Psoas muscle (tissue), 8 donors: Measurements from ENCODE around the gene CLCN5. TPM values are rescaled to one million over a fixed set of nuclear protein-coding genes. Genes with fewer than 3 reads are reported as not detected.

Source experiments
- ATAC-seq, 4 donors: fragments of 200-7000 bp; cut with Tn5 transposase; one replicate each; pipeline ENCODE4 v1.9.1; 2020; ENCODE audit warnings: moderate library complexity in 3 of 4, mild to moderate bottlenecking in 2 of 4
- DNase-seq, 2 donors: peaks; one replicate each; pipeline ENCODE4 v3.0.0-alpha.2; 2020
- H3K27ac ChIP-seq: fragments of 200-600 bp; one replicate; pipeline ENCODE4 v1.8.0; 2022
- H3K27me3 ChIP-seq, 3 donors: fragments of 200-600 bp in 1 of 3; one replicate each; pipeline versions ENCODE4 v1.6.1 to v1.8.0; 2013 to 2022; ENCODE audit warnings: low read length in 2 of 3, mild to moderate bottlenecking in 2 of 3, moderate library complexity in 1 of 3; ENCODE audit not compliant: insufficient read depth in 3 of 3
- H3K36me3 ChIP-seq, 2 donors: fragments of 200-600 bp in 1 of 2; one replicate each; pipeline versions ENCODE4 v1.6.1 to v1.8.0; 2013 to 2022; ENCODE audit warnings: low read depth in 1 of 2, mild to moderate bottlenecking in 1 of 2, moderate library complexity in 1 of 2; ENCODE audit not compliant: insufficient read depth in 1 of 2
- H3K4me1 ChIP-seq: fragments of 200-600 bp; one replicate; pipeline ENCODE4 v1.8.0; 2022
- H3K4me3 ChIP-seq: fragments of 200-600 bp; one replicate; pipeline ENCODE4 v1.8.0; 2022; ENCODE audit warnings: mild to moderate bottlenecking
- H3K9me3 ChIP-seq: fragments of 200-600 bp; one replicate; pipeline ENCODE4 v1.8.0; 2022
- WGBS, 3 donors: extraction: QIAGEN DNeasy Blood & Tissue Kit; methylation state at CpG; one replicate each; pipeline versions ENCODE4 v1.1.6 to v1.1.7; 2013; 5-methylcytosine and 5-hydroxymethylcytosine counted together
- intact Hi-C, 2 donors: fragments of 100-400 bp; cut with DNase I; formaldehyde crosslinking; loops; one replicate each; pipeline versions ENCODE4 v1.11.0 to v1.14.2; 2022
- polyA plus RNA-seq, 3 donors: library from polyadenylated mRNA; stranded (reverse); fragments of 200-250 nt; gene quantifications; one replicate each; pipeline ENCODE4 v1.2.3, GENCODE V29; 2013
- total RNA-seq, 4 donors: library from RNA; stranded (reverse); fragmentation: NEBNext Ultra II Directional in 2 of 4; extraction: Animal tissue kit (Norgen Biotek cat#: 25700) in 2 of 4; gene quantifications; one replicate each; pipeline versions ENCODE4 v1.2.1 to v1.2.4, GENCODE V29; 2021 to 2023
- TF ChIP-seq, protein P1 (sequence below): fragments of 200-600 bp; IDR thresholded peaks from one replicate; pipeline ENCODE4 v1.8.0; 2022; ENCODE audit warnings: antibody characterized with exemption
- donor health status: healthy with polysubstance abuse.
- donor health status: DM: no; HTN: no; CAD: no; lungs with moderate emphysema.
- donor health status: Bipolar disorder and iron deficiency.
- donor health status: healthy.
- donor health status: DM: yes; HTN: yes; CAD: no.
- donor health status: DM: no; HTN: no; CAD: no.
- donor health status: DM: no; HTN: no; CAD: no.
- donor health status: DM: yes; HTN: yes; CAD: no.

CLCN5 gene
- total and polyA plus RNA-seq, 7 donors = 1.9 to 11.3 (median 6.5) TPM

DNA sequence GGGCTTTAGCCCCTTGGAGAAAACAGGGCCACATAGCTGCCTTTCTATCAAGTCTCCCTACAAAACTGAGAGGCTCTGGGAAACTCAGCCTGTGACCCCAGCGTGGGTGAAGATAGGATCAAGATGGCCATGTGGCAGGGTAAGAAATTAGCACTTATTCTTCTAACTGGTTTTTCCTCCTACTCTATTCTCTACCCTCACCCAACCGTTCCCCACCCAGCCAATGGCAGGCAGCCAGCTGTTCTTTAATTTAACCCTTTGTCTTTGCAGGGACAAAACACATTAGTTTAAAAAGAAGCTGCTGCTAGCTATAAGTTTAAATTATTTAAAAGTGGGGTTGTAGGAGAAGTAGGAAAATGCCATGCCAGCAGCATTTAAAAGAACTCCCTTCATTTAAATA lies 2.8 kb downstream of the CLCN5 start:
- TF ChIP-seq, protein P1, sequence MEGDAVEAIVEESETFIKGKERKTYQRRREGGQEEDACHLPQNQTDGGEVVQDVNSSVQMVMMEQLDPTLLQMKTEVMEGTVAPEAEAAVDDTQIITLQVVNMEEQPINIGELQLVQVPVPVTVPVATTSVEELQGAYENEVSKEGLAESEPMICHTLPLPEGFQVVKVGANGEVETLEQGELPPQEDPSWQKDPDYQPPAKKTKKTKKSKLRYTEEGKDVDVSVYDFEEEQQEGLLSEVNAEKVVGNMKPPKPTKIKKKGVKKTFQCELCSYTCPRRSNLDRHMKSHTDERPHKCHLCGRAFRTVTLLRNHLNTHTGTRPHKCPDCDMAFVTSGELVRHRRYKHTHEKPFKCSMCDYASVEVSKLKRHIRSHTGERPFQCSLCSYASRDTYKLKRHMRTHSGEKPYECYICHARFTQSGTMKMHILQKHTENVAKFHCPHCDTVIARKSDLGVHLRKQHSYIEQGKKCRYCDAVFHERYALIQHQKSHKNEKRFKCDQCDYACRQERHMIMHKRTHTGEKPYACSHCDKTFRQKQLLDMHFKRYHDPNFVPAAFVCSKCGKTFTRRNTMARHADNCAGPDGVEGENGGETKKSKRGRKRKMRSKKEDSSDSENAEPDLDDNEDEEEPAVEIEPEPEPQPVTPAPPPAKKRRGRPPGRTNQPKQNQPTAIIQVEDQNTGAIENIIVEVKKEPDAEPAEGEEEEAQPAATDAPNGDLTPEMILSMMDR = no peak
- Histone ChIP-seq H3K4me1 (peaks cover 8% of the 10 kb centered on the region), H3K27ac (no peak overlapping the region), H3K36me3 (peaks cover 0 to 7% of the 10 kb centered on the region in 2 donors), H3K27me3 (peaks cover 0 to 8% (median 0%) of the 10 kb centered on the region in 3 donors), H3K9me3 (no peaks in the 10 kb centered on the region), H3K4me3 (peak overlapping the region; percentile 70)
- intact Hi-C loops = no loop called here
- 27 to 43% (median 30%) methylated on average over 2 of the region's 2 CpGs for WGBS, 3 donors
- no peak for ATAC-seq
- DNase-seq = no peak

DNA sequence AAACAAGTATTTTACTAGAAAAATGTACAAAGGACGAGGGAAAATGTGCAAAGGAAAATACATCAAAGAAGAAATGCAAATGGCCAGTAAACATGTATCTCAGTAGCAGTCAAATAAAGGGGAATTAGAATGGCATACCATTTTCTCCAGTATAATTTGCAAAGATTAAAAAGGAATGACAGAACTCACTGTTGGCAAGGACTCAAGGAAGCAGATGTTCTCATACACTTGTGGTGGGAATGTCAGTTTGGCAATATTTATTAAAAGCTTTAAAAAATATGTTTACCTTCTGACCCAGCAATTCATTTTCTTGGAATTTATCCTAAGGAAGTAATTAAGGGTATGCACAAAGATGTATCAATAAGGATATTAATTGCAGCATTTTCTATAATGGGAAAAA lies 7.6 kb downstream of the CLCN5 start:
- intact Hi-C loops = no loop called here
- ATAC-seq (no peak), DNase-seq (no peak)
- TF ChIP-seq, protein P1 = no peak
- no peak overlapping the region for H3K4me3 ChIP-seq
- H3K27me3 ChIP-seq = peaks cover 0 to 8% (median 0%) of the 10 kb centered on the region in 3 donors
- H3K27ac ChIP-seq = no peak overlapping the region
- H3K9me3 ChIP-seq = no peaks in the 10 kb centered on the region
- peaks cover 8% of the 10 kb centered on the region for H3K4me1 ChIP-seq
- peaks cover 0 to 7% of the 10 kb centered on the region in 2 donors for H3K36me3 ChIP-seq
- 28 to 80% (median 55%) methylated on average over 1 of the region's 1 CpG for WGBS, 3 donors

DNA sequence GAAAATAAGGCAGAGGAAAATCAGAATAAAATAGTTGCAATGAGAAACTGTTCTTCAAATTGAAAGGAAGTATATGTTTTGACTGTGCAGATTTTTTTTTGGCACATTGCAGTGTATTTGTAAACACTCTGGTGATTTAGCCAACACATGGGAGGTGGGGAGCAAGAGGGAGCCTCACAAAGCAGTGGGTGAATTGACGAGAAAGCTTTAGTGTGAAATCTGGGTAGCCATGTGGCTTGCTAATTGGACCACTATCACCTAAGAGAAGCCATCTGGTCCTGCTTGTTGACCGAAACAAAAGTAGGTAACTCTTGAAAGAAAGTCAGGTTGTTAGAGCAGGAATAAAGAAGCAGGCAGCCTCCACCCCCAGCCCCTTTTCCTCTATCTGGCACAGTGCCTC lies 10.4 kb downstream of the CLCN5 start:
- no peak overlapping the region for H3K4me3 ChIP-seq
- 68 to 79% (median 78%) methylated on average over 2 of the region's 2 CpGs for WGBS, 3 donors

DNA sequence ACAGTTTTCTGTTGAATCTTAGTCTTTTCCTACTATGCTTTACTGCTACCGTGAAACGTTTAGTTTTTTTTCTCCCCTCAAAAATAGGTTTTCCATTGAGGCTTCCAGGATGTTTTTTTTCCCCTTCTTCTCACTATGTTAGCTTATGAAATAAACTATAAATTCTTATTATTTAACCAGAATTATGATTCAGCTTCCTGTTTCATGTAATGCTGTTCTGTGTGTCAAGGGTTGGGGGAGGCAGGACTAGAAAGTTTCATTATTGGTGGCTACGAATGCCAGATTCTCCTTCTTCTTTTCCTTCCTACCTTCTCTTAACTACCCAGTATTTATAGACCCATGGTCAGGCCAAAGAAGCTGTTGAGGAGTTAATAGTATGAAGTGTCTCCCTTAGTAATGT lies 11.8 kb downstream of the CLCN5 start:
- 45 to 60% (median 56%) methylated on average over 3 of the region's 3 CpGs for WGBS, 3 donors
- H3K4me3 ChIP-seq = no peak overlapping the region
- peaks cover 0 to 3% (median 0%) of the 10 kb centered on the region in 3 donors for H3K27me3 ChIP-seq
- DNase-seq = no peak
- intact Hi-C loops = no loop called here
- TF ChIP-seq, protein P1 = no peak
- no peak for ATAC-seq
- H3K36me3 ChIP-seq = no peaks in the 10 kb centered on the region
- peaks cover 7% of the 10 kb centered on the region for H3K9me3 ChIP-seq
- no peaks in the 10 kb centered on the region for H3K4me1 ChIP-seq
- no peak overlapping the region for H3K27ac ChIP-seq

More for the DNA sequence above, 10.4 kb downstream of the CLCN5 start:
- H3K27me3 ChIP-seq = peaks cover 0 to 3% (median 0%) of the 10 kb centered on the region in 3 donors
- peaks cover 5% of the 10 kb centered on the region for H3K9me3 ChIP-seq
- DNase-seq = no peak
- ATAC-seq = no peak
- intact Hi-C loops = no loop called here
- TF ChIP-seq, protein P1 = no peak
- no peaks in the 10 kb centered on the region for H3K4me1 ChIP-seq
- no peak overlapping the region for H3K27ac ChIP-seq
- H3K36me3 ChIP-seq = no peaks in the 10 kb centered on the region

DNA sequence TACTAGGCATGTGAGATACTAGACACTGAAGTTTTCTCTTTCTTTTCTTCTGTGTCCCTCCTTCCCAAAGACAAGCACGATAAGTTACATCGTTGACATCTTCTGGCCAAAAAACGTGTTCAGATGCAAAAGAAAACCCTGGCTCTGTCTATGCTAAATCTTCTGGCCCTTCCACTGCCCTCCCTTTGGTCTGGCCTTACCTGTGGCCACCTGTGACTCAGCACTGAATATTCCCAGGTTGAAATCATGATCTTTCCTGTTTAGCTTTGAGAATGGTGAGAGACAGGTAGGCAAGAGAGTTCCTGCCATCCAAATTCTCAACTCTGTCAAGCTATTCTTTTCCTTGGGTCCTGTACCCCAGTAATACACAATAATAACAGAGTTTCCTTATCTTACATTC lies 12.3 kb downstream of the CLCN5 start:
- TF ChIP-seq, protein P1 = no peak
- Histone ChIP-seq H3K4me1 (no peaks in the 10 kb centered on the region), H3K27ac (no peak overlapping the region), H3K9me3 (peaks cover 7% of the 10 kb centered on the region), H3K4me3 (no peak overlapping the region), H3K27me3 (peaks cover 0 to 3% (median 0%) of the 10 kb centered on the region in 3 donors), H3K36me3 (no peaks in the 10 kb centered on the region)
- intact Hi-C loops = no loop called here
- WGBS, 3 donors = 53 to 77% (median 67%) methylated on average over 3 of the region's 3 CpGs
- DNase-seq (no peak), ATAC-seq (no peak)
